Measurements from ENCODE around the gene ASB10. TPM values are rescaled to one million over a fixed set of nuclear protein-coding genes. Genes with fewer than 3 reads are reported as not detected.

ASB10 gene
- total RNA-seq, 4 donors from 2014 or later = not detected

- WGBS, 2 donors = 80 to 96% methylated on average over 5 to 8 of the region's 14 CpGs
- Histone ChIP-seq H3K4me1 (no peaks in the 10 kb centered on the region), H3K27ac (no peak overlapping the region), H3K36me3 (no peaks in the 10 kb centered on the region), H3K9me3 (no peaks in the 10 kb centered on the region), H3K27me3 (peaks cover 0 to 24% (median 0%) of the 10 kb centered on the region in 4 donors), H3K4me3 (no peak overlapping the region)
- no peak for TF ChIP-seq POLR2A (IDR thresholded peaks at IDR 0.05)
- TF ChIP-seq, protein P1, sequence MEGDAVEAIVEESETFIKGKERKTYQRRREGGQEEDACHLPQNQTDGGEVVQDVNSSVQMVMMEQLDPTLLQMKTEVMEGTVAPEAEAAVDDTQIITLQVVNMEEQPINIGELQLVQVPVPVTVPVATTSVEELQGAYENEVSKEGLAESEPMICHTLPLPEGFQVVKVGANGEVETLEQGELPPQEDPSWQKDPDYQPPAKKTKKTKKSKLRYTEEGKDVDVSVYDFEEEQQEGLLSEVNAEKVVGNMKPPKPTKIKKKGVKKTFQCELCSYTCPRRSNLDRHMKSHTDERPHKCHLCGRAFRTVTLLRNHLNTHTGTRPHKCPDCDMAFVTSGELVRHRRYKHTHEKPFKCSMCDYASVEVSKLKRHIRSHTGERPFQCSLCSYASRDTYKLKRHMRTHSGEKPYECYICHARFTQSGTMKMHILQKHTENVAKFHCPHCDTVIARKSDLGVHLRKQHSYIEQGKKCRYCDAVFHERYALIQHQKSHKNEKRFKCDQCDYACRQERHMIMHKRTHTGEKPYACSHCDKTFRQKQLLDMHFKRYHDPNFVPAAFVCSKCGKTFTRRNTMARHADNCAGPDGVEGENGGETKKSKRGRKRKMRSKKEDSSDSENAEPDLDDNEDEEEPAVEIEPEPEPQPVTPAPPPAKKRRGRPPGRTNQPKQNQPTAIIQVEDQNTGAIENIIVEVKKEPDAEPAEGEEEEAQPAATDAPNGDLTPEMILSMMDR (IDR thresholded peaks at IDR 0.05) = no peak
- intact Hi-C loops (cut with DNase I) = no loop called here
- no peak for DNase-seq
Observed at GRCh38 chr7:151193203-151193978, 6.3 kb upstream of the ASB10 start.

DNA sequence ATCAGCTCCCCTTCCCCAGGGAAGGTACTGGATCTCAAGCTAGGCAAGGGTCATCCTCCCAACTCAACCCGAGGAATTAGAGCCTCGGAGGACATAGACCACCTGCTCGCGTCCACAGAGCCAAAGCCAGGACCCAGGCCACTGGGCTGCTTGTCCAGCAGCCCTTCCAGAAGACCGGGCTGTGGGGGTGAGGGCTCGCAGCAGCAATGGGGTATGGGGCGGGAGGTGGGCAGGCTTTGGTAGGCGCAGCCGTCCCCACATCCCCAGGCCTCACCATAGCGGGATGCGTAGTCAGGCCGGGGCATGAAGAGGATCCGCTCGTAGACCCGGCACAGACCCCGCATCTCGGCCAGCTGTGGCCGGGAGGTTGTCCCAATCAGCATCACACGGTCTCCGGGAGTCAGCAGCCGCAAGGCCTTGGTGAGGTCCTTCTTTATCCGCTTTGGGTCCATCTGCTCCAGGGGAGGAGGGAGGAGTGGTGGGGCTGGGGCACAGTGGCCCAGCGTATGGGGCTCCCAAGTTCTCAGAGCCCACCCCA, 5.0 kb upstream of the ASB10 start:
- Histone ChIP-seq H3K4me3 (no peak overlapping the region), H3K4me1 (no peaks in the 10 kb centered on the region), H3K27me3 (peaks cover 0 to 35% (median 0%) of the 10 kb centered on the region in 4 donors), H3K9me3 (no peaks in the 10 kb centered on the region), H3K27ac (no peak overlapping the region), H3K36me3 (no peaks in the 10 kb centered on the region)
- intact Hi-C loops (cut with DNase I) = no loop called here
- no peak for TF ChIP-seq POLR2A (IDR thresholded peaks at IDR 0.05)
- TF ChIP-seq, protein P1 (IDR thresholded peaks at IDR 0.05) = no peak
- WGBS, 2 donors = 80% methylated on average over 1 of the region's 23 CpGs; no CpG with 5 or more reads in 1 of the 2 donors
- DNase-seq = no peak

DNA sequence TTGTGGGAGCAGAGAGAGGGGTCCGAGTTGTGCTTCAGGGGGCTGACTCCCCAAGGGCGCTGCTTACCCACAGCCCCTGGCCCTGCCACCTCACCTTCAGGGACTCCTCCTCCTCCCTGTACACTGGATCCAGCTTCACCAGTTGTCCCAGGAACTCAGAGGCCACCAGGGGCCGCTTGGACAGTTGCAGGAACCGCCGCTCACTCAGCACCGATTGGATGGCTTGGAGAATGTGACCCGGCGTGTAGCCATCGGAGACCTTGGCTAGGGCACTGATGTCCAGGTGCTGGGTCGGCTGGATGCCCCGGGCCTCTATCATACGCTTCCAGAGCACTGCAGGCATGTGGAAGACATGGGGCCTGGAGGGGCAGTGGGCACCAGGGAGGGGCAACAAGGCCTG, 4.5 kb upstream of the ASB10 start:
- no peak for DNase-seq

DNA sequence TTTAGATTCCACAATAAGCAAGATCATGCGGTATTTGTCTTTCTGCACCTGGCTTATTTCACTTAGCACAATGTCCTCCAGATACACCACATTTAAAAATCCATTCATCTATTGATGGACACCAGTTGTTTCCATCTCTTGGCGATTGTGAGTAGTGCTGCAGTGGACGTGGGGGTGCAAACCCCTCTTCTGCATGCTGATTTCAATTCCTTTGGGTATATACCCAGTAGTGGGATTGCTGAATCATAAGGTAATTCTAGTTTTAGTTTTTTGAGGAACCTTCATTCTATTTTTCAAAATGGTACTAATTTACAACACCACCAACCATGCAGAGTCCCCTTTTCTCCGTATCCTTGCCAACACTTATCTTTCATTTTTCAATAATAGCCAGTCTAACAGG, 2.0 kb upstream of the ASB10 start:
- intact Hi-C loops (cut with DNase I) = no loop called here
- H3K4me1 ChIP-seq = no peaks in the 10 kb centered on the region
- H3K9me3 ChIP-seq = no peaks in the 10 kb centered on the region
- H3K4me3 ChIP-seq = no peak overlapping the region
- 57 to 70% methylated on average over 4 of the region's 4 CpGs for WGBS, 2 donors
- H3K27me3 ChIP-seq = peaks cover 0 to 20% (median 0%) of the 10 kb centered on the region in 4 donors
- TF ChIP-seq, protein P1 (IDR thresholded peaks at IDR 0.05) = no peak
- no peaks in the 10 kb centered on the region for H3K36me3 ChIP-seq
- no peak for DNase-seq
- no peak overlapping the region for H3K27ac ChIP-seq

More for the DNA sequence above, 4.5 kb upstream of the ASB10 start:
- Histone ChIP-seq H3K4me3 (no peak overlapping the region), H3K36me3 (no peaks in the 10 kb centered on the region), H3K9me3 (no peaks in the 10 kb centered on the region), H3K27me3 (peaks cover 0 to 33% (median 0%) of the 10 kb centered on the region in 4 donors), H3K27ac (no peak overlapping the region), H3K4me1 (no peaks in the 10 kb centered on the region)
- intact Hi-C loops (cut with DNase I) = no loop called here
- TF ChIP-seq POLR2A (IDR thresholded peaks at IDR 0.05) = no peak
- TF ChIP-seq, protein P1 (IDR thresholded peaks at IDR 0.05) = no peak
- WGBS, 2 donors = no CpG with 5 or more reads among the region's 12 CpGs

DNA sequence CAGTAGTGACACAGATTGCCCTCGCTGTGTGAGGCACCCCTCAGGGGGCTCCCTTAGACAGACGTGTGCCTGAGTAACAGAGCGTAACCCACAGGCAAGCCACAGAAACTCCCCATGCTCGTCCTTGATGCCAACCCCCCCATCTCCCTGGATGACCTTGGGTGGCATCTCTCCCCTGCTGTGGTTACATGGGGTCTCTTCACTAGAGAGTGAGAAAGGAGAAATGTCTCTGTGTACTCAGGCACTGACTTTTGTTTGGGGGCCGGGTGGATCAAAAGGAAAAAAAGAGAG, 1.1 kb upstream of the ASB10 start:
- no peaks in the 10 kb centered on the region for H3K36me3 ChIP-seq
- 36 to 54% methylated on average over 1 to 3 of the region's 5 CpGs for WGBS, 2 donors
- no peak overlapping the region for H3K27ac ChIP-seq
- TF ChIP-seq POLR2A (IDR thresholded peaks at IDR 0.05) = no peak
- TF ChIP-seq, protein P1 (IDR thresholded peaks at IDR 0.05) = no peak
- no peak for DNase-seq
- no peaks in the 10 kb centered on the region for H3K9me3 ChIP-seq
- H3K4me1 ChIP-seq = no peaks in the 10 kb centered on the region
- H3K27me3 ChIP-seq = peaks cover 0 to 17% (median 0%) of the 10 kb centered on the region in 4 donors
- no peak overlapping the region for H3K4me3 ChIP-seq
- intact Hi-C loops (cut with DNase I) = no loop called here

Measured in esophagus squamous epithelium (tissue), 5 donors.